Esophagus muscularis mucosa (tissue), 4 donors: ENCODE results near the gene MLN.

Experiments used
- EP300 ChIP-seq: sonication (generic); formaldehyde crosslinking; IDR thresholded peaks from one replicate; pipeline ENCODE4 v1.6.1; 2017; ENCODE audit warnings: antibody characterized with exemption
- POLR2A ChIP-seq: fragments of 450-650 bp; IDR thresholded peaks from one replicate; pipeline ENCODE4 v1.6.1; 2017; ENCODE audit warnings: antibody characterized with exemption, moderate library complexity, mild to moderate bottlenecking, low read depth
- POLR2AphosphoS5 ChIP-seq, 2 donors: sonication (generic); formaldehyde crosslinking; IDR thresholded peaks; one replicate each; pipeline ENCODE4 v1.6.1; 2017; ENCODE audit warnings: antibody characterized with exemption in 2 of 2
- TF ChIP-seq, protein P1 (sequence below), 3 experiments: fragments of 200-600 bp in 2 of 3; fragments of 450-650 bp in 1 of 3; sonication (generic) in 2 of 3; IDR thresholded peaks; one replicate each; pipeline ENCODE4 v1.5.1; 2017 to 2019; ENCODE audit warnings: antibody characterized with exemption in 3 of 3, mild to moderate bottlenecking in 2 of 3, moderate library complexity in 1 of 3

DNA sequence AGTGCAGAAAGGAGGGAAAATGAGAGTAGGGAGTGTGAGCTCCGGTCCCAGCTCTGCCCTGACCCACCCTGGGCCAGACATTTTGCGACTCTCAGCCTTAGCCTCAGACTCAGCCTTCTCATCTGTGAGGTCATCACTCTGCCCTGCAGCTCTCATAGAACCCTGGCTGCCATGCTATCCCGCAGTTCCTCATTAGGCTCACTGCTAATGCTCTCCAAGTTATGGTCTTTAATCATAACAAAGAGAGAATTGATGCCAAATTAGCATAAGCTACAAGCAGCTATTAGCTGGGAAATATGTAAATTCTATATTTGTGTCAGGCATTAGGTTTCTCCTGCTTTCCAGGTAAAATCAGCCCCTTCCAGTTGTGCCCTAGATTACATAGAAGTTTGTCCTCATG, 46.5 kb upstream of the MLN start:
- TF ChIP-seq, protein P1, sequence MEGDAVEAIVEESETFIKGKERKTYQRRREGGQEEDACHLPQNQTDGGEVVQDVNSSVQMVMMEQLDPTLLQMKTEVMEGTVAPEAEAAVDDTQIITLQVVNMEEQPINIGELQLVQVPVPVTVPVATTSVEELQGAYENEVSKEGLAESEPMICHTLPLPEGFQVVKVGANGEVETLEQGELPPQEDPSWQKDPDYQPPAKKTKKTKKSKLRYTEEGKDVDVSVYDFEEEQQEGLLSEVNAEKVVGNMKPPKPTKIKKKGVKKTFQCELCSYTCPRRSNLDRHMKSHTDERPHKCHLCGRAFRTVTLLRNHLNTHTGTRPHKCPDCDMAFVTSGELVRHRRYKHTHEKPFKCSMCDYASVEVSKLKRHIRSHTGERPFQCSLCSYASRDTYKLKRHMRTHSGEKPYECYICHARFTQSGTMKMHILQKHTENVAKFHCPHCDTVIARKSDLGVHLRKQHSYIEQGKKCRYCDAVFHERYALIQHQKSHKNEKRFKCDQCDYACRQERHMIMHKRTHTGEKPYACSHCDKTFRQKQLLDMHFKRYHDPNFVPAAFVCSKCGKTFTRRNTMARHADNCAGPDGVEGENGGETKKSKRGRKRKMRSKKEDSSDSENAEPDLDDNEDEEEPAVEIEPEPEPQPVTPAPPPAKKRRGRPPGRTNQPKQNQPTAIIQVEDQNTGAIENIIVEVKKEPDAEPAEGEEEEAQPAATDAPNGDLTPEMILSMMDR (IDR thresholded peaks at IDR 0.05), result no peak
- TF ChIP-seq POLR2A, result no peak
- TF ChIP-seq POLR2AphosphoS5 (IDR thresholded peaks at IDR 0.05), result no peak
- TF ChIP-seq EP300, result no peak
